AG20443 (cell line): ENCODE data around the gene SLC9A5.

Experiments used
- DNase-seq: peaks from one replicate; pipeline ENCODE4 v3.0.0; 2012; ENCODE audit warnings: low spot score, mixed read lengths

Gene SLC9A5

DNA sequence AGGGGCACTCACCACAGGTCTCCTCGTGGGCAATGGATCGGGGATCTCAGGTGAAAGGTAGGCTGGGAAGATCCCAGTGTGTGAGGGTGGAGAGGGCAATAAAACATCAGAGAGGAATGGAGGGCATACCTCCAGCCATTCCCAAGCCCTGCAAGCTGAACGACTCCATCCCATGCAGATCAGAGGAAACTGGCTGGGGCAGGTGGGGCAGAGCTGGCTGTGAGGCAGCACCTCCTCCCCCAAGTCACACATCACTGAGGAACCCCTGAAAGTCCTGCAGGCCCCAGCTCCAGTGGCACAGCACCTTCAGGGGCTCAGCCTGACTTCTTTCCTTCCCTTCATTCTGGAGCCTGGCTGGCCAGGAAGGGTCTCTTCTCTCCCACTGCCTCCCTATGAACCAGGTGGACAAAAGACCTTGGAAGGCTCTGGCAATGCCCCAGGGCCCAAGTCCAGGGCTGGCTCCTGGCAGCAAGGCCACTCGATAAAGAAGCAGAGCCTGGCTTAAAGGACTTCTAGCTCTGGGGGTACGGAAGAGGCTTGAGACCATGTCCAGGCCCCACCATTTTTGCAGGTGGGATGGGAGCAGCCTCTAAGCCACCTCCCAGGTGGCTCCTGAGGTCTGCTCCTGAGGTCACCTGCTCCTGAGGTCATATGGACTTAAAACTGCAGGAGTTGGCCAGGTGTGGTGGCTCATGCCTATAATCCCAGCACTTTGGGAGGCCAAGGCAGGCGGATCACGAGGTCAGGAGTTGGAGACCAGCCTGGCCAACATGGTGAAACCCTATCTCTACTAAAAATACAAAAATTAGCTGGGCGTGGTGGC is 35.4 kb upstream of the SLC9A5 start:
- DNase-seq: no peak

GRCh38 chr16:67215706-67216105 is 33.1 kb upstream of the SLC9A5 start:
- DNase-seq: no peak

DNA sequence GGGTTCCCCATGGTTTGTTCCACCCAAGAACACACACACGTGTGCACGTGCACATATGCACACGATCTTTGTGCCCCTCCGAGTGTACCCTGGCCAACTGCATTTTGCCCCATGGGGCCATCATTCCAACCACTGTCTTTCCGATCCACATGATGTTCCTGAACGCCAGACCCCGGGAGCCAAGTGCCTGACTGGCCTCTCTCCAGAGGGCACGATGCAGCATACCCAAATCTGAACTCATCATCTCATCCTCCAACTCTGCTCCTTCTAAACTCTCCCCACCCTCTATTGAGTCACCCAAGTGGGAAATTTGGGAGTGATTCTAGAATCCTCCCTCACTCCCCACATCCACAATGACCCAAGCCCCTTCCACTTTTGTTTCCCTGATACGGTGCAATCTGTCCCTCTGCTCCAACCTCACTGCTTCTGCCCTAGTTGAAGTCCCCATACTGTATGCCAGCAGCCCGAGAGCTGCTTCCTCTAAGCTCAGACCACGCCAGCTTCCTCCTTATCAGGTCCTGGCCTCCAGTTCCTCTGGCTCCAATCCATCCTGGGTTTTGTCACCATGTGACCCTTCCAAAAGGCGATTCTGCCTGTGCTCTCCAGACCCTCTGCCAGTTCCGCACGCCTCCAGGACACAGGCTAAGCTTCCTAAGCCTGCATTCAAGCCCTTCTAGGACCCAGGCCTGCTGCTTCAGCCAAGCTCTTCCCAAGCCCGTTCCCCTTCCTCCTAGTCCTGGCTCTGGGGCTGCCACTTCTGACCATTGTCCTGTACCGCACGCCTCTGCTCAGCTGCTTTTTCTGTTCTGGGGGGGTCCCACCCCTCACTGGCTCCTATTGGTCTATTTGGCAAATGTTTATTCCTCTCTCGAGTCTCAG is 31.9 kb upstream of the SLC9A5 start:
- no peak for DNase-seq

GRCh38 chr16:67223992-67224391 is 24.8 kb upstream of the SLC9A5 start:
- no peak for DNase-seq

DNA sequence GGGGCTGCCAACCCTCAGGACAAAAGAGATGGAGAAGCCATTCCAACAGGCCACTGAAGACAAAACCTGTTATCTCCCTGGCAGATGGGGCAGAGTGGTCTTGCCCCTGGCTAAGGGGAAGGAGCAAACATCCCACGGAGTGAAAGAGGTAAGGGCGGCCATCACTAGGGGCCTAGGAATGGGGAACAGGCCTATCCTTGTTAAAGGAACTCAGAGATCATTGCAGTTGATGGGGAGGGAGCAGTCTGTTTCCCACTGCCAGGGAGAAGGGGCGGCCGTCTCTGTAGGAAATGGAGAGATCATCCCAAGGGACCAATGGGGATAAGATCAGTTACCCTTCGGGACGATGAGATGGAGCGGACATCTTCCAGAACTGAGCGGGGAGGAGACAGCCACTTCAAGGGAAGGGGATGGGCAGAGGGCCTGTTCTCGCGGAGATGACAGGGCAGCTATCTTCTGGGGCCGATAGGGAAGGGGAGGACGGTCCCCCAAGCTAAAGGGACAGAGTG is 22.4 kb upstream of the SLC9A5 start:
- DNase-seq: no peak

GRCh38 chr16:67226804-67227566 is 21.8 kb upstream of the SLC9A5 start, which contains the start of gene TMEM208:
Gene TMEM208 (plus strand): TSS chr16:67227130. CDS start chr16:67227219, 89 bp downstream.
- DNase-seq: peak; percentile 98

GRCh38 chr16:67227567-67227921 is 21.2 kb upstream of the SLC9A5 start:
- no peak for DNase-seq

DNA sequence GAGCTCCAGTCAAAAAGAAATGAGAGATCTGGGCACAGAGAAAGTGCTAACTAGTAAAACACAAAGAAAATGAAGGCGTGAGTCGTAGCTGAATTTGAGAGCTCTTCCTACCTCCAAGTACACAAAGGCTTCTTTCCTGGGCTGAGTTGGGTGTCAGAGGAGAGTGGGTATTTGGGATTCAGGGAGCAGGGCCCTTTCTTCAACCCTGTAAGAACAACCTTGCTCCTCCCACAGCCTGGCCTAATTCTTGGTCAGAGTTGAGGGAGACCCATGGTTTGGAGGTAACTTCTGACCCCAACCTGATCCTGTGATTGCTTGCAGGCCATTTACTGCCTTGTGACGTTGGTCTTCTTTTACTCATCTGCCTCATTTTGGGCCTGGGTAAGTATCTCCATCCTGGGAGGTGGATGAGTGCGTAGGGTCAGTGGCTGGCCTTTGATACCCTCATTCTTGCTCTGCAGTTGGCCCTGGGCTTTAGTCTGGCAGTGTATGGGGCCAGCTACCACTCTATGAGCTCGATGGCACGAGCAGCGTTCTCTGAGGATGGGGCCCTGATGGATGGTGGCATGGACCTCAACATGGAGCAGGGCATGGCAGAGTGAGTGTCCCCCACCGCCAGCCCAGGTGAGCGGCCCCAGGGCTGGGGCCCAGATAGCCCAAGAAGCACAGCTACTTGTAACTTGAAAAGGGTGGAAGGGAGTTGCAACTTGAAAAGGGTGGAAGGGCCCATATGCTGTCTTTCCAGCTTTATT is 20.6 kb upstream of the SLC9A5 start:
- DNase-seq: no peak

- DNase-seq: no peak
Measured at GRCh38 chr16:67228905-67229304, 19.9 kb upstream of the SLC9A5 start.

- no peak for DNase-seq
Measured at GRCh38 chr16:67229906-67230808, 18.6 kb upstream of the SLC9A5 start.

DNA sequence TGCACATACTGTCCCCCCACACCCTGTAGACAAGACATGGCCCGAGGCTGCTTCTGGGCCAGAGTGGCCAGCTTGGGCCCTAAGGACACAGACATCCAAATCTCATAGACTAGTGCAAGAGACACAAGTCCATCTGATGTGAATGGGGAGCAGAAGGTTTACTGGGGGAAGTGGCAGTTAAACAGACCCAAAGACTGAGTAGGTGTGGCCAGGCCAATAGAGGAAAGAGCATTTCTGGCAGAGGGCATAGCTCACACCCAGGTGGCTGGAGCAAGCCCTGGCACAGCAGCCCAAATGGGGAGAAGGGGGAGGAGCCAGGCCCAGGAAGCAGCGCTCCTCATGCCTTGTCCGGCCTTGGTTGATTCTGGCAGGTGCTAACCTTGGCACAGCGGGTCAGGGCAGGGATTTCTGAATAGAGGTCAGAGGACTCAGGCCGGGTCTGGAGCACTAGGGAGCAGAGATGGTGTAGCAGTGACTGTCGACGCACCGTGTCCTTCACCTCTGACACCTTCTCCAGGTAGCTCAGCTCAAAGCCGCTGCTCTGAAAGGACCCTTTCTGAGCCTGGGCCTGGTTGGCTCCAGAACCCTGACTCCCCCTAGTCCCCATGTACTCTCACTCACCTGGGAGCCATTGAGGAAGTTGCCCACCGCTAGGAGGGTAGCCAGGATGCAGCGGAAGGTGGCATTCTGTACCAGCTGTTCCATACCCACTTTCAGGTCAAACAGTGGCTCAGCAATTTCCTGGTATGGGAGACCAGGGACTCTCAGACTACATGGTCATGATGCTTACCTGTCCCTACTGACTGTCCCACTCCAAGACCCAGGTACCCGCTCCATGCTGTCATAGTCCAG is 17.7 kb upstream of the SLC9A5 start:
- DNase-seq: no peak

DNA sequence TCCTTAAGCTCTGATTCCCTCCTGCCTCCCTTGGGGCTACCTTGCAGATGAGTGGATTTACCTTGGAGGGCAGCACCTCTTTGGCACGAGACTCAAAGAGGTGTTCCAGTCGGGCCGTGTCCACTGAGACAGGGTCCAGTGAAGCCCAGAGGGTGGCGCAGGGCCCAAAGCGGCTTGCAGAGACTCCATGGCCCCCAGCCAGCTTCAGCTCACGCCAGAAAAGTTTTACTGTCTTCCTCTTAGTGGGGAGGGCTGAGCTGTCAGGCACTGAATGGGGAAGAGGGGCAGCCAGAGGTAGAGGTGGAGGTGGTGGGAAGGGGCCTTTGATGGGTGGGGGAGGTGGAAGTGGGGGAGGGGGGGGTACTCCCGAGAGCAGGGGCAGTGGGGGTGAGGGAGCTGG is 15.2 kb upstream of the SLC9A5 start:
- DNase-seq: no peak

DNA sequence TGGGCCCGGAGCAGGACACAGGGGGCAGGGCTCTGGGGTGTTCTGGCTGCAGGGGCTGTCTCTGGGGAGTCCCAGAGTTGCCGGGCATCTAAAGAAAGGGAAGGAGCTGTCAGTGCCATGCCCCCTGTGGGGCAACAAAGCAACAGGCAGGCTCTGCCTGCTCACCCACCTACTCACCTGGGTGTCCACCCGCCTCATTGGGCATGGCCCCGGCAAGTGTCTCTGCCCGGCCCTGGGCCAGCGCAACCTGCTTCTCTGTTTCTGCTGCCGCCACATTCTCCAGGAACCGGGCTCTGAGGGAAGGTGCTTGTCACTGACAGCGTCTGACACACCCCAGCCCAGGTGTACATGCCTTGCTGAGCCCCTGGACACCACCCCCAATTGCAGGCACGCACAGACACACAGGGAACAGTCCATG is 14.6 kb upstream of the SLC9A5 start:
- no peak for DNase-seq

DNA sequence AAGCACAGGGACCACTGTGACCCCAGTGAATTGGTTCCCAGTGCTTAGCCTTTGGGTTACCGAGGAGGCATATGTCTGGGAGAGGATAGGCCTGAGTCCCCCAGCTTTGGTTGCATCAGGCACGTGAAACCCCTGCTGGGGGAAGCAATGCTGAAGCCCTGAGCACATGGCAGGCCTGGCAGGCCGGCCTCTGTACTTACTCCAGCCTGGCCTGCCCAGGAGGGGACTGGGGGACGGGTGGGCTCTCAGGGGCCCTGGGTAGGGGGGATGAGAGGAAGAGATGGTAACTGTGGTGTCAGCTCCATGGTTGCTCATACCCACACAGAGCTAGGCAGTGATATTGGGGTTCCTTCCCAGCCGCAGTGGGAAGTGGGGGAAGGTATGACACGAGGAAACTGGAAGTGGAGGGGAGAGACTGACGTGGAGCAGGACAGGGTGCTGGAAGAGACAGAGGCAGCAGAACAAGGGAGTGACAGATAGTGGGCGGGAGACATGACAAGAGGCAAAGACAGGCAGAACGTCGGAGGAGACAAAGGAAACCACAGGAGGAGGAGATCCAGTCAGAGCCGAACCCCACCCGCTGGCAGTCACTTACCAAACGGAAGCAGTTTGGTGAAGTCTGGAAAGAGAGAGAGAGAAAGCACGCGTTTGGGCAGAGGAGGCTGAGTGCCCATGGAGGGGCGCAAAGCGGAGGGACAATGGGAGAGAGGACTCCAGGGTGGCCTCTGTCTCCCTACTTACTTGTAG is 12.8 kb upstream of the SLC9A5 start:
- peak; percentile 35 for DNase-seq

- peak; percentile 86 for DNase-seq
Measured at GRCh38 chr16:67236563-67237395, 12.0 kb upstream of the SLC9A5 start.

GRCh38 chr16:67237396-67238277 is 11.1 kb upstream of the SLC9A5 start:
- DNase-seq: no peak

DNA sequence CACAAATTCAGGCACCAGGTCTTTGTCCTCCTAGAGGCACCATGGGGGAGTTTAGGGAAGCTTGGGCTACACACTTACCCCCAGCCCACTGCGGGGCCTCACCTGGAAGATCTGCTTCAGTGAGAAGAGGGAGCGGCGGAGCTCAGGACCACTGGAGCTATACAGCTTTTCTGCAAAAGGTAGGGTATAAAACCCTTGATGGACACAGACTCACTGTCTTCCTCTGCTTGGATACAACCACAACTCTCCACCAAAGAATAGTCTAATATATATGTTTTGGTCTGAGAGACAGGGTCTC is 10.6 kb upstream of the SLC9A5 start:
- no peak for DNase-seq
